Measurements from ENCODE around the gene EXOC6B. TPM values are rescaled to one million over a fixed set of nuclear protein-coding genes. Genes with fewer than 3 reads are reported as not detected.
A peak's percentile ranks its signal among the peaks of the same experiment; 100 is the strongest.

The EXOC6B gene
- total and polyA plus RNA-seq, 2 of the 8 experiments (the other 6 are each of a cell fraction or from before 2014, with no cell fraction given) = 13.5 to 33.0 TPM

DNA sequence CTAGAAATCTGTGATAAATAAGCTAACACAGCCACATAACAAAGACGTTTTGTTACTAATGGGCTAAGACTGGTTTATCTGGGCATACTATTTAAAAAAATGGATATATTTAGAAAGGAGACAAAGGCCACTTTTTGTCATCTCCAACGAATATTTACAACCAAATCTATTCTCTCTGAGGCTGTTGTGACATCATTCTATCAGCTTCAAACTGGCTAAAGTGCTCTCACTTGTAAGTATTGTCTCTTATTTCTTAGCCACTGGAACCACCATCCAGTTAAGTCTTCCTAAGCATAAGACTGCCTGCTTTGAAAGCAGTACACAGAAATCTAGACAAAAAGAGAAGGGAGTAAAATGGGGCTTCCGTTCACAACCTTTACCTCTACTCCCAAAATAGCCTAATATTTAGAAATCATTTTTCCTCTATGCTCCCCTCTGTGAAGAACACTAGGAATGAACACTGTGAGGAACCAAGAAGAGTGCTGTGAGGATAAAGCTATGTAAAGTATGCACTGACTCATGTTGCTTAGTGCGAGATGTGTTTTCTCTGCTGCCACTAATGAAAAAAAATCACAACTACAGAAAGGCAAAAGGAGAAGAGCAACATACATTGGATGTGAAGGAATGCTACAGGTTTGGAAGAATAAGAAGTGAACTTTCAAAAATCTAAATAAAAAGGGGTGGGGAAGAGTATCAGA lies 264.1 kb downstream of the EXOC6B start:
- H2AFZ ChIP-seq (ENCODE audit: low read length) = no peak overlapping the region
- H4K20me1 ChIP-seq (replicated peaks in 1 of 2; ENCODE audit: control insufficient read depth in 1 of 2, insufficient read depth in 2 of 2, low read length in 2 of 2) = no peaks in the 10 kb centered on the region
- CTCF ChIA-PET (ENCODE audit: partially characterized antibody) = interaction anchor here (1.0 to 1.1 kb wide), 2 partner anchors 10 to 18 kb away, joined by 4 to 7 read pairs; no protein-coding TSS in a partner anchor

More for the DNA sequence above, 264.1 kb downstream of the EXOC6B start:
- FAIRE-seq (no peak), DNase-seq (ENCODE audit: low read depth in 1 of 2, low spot score in 2 of 2) (no peak)
- Histone ChIP-seq H3K4ac (replicated peaks; ENCODE audit: insufficient read length, low read depth, low read length) (no peak overlapping the region), H2BK120ac (replicated peaks; ENCODE audit: low read depth, low read length) (no peak overlapping the region), H3K27me3 (replicated peaks in 1 of 4; ENCODE audit: control insufficient read depth in 3 of 4, extremely low read depth in 1 of 4, insufficient read depth in 3 of 4, low read length in 3 of 4) (no peaks in the 10 kb centered on the region), H2BK15ac (ENCODE audit: low read length) (no peak overlapping the region), H3K23ac (ENCODE audit: insufficient read length) (no peak overlapping the region), H3K79me2 (ENCODE audit: control insufficient read depth in 1 of 2, insufficient read depth in 2 of 2, low read length in 2 of 2) (no peaks in the 10 kb centered on the region), H3K23me2 (ENCODE audit: low read depth, low read length) (peaks cover 2% of the 10 kb centered on the region; the same call in 1 of the 2 replicates), H4K5ac (ENCODE audit: insufficient read length, low read depth, low read length) (no peak overlapping the region), H3K4me3 (ENCODE audit: extremely low read depth in 1 of 4, insufficient read depth in 2 of 4, low read depth in 3 of 4, low read length in 4 of 4) (no peak overlapping the region), H3K36me3 (ENCODE audit: control insufficient read depth in 2 of 4, insufficient read depth in 4 of 4, low read length in 3 of 4) (no peaks in the 10 kb centered on the region), H3K56ac (replicated peaks; ENCODE audit: insufficient read length, low read depth, low read length) (no peak overlapping the region), H3K4me2 (ENCODE audit: insufficient read depth in 1 of 2, low read depth in 2 of 2, low read length in 2 of 2) (no peak overlapping the region), H4K8ac (ENCODE audit: extremely low read depth, insufficient read depth, low read length) (no peak overlapping the region), H2BK12ac (ENCODE audit: low read depth, low read length) (no peak overlapping the region), H3K9ac (replicated peaks in 1 of 4; ENCODE audit: extremely low read depth in 1 of 4, low read depth in 3 of 4, low read length in 3 of 4) (no peak overlapping the region), H3K4me1 (replicated peaks in 1 of 4; ENCODE audit: control insufficient read depth in 3 of 4, insufficient read depth in 4 of 4, low read length in 3 of 4) (peaks cover 0 to 5% (median 2%) of the 10 kb centered on the region in 4 experiments; a peak in 2 of 7 replicates), H3K79me1 (ENCODE audit: low read depth, low read length) (no peaks in the 10 kb centered on the region), H3K18ac (ENCODE audit: extremely low read depth, low read length) (no peak overlapping the region), H4K91ac (replicated peaks; ENCODE audit: insufficient read length, low read length) (no peak overlapping the region), H2BK20ac (ENCODE audit: low read length) (no peak overlapping the region), H2AK5ac (ENCODE audit: low read depth, low read length) (no peak overlapping the region), H3K9me3 (ENCODE audit: insufficient read depth in 2 of 2, low read depth in 1 of 2, low read length in 1 of 2) (no peaks in the 10 kb centered on the region), H2BK5ac (ENCODE audit: low read depth, low read length) (no peak overlapping the region), H3K27ac (ENCODE audit: low read depth, low read length) (no peak overlapping the region), H3K14ac (ENCODE audit: insufficient read length) (no peak overlapping the region)
- WGBS, 2 experiments (ENCODE audit: extremely low coverage in 1 of 2, insufficient coverage in 1 of 2, insufficient read length in 1 of 2, insufficient replicate concordance in 2 of 2, low coverage in 1 of 2, low lambda C conversion rate in 2 of 2, missing lambda C conversion rate in 1 of 2) = 60% methylated on average over 4 of the region's 4 CpGs; no CpG with 5 or more reads in 1 of the 2 experiments
- TF ChIP-seq JUND (IDR thresholded peaks at IDR 0.05; ENCODE audit: low read length) = 0 out of 2 replicates have a peak, but pooled peaks have one; percentile 20
- no peak for TF ChIP-seq SP1 (IDR thresholded peaks at IDR 0.05; ENCODE audit: low read depth, low read length)
- no peak for TF ChIP-seq TCF12 (IDR thresholded peaks at IDR 0.05; ENCODE audit: low read depth, low read length)
- POLR2A ChIA-PET (ENCODE audit: partially characterized antibody) = no interaction called here
